T-cell (primary cell): ENCODE results near the gene R3HDM2. TPM values are rescaled to one million over a fixed set of nuclear protein-coding genes. Genes with fewer than 3 reads are reported as not detected.
A peak's percentile ranks its signal among the peaks of the same experiment; 100 is the strongest.

Source experiments
- ATAC-seq, 4 experiments: fragments of 200-7000 bp in 3 of 4; fragments of 150-1000 bp in 1 of 4; cut with Tn5 transposase; replicated peaks in 1 of 4; 1 replicate in 3 of 4; 2 replicates in 1 of 4; pipeline ENCODE4 v1.10.0; 2021; ENCODE audit warnings: moderate library complexity in 3 of 4, mild to moderate bottlenecking in 2 of 4, moderate number of reproducible peaks in 1 of 4
- CTCF ChIA-PET, 2 donors: fragments of 300-600 bp; sonication (Branson Sonifier 250); formaldehyde crosslinking; loops; one replicate each; lab custom pipeline; 2022; ENCODE audit warnings: antibody characterized with exemption in 2 of 2; lab: Charles Lee
- POLR2A ChIA-PET, 2 donors: fragments of 300-600 bp; sonication (Branson Sonifier 250); formaldehyde crosslinking; loops; one replicate each; lab custom pipeline; 2022; ENCODE audit warnings: antibody characterized with exemption in 2 of 2; lab: Charles Lee
- DNase-seq, 35 experiments: peaks; one replicate each; pipeline versions ENCODE4 v3.0.0 to v3.0.0-alpha.2; 2013 to 2023
- H3K27ac ChIP-seq: one replicate; pipeline ENCODE4 v1.5.1; 2013; ENCODE audit warnings: low read length
- H3K27me3 ChIP-seq, 2 experiments: replicated peaks in 1 of 2; 1 replicate in 1 of 2; 2 replicates in 1 of 2; pipeline versions ENCODE4 v1.6.1 to v1.7.0; 2013; ENCODE audit warnings: low read length in 1 of 2, mixed read lengths in 1 of 2; ENCODE audit not compliant: control insufficient read depth in 2 of 2, insufficient read depth in 2 of 2; ENCODE audit errors: extremely low read depth in 1 of 2
- H3K36me3 ChIP-seq, 2 donors: 1 replicate in 1 of 2; 2 replicates in 1 of 2; pipeline versions ENCODE4 v1.6.1 to v1.7.0; 2013; ENCODE audit warnings: low read length in 1 of 2; ENCODE audit not compliant: control insufficient read depth in 2 of 2, insufficient read depth in 1 of 2; ENCODE audit errors: extremely low read depth in 1 of 2
- H3K4me1 ChIP-seq, 2 experiments: 1 replicate in 1 of 2; 2 replicates in 1 of 2; pipeline versions ENCODE4 v1.6.1 to v1.7.0; 2013; ENCODE audit warnings: low read length in 2 of 2, mixed read lengths in 1 of 2; ENCODE audit not compliant: insufficient read depth in 2 of 2, control insufficient read depth in 1 of 2; ENCODE audit errors: extremely low read depth in 1 of 2
- H3K4me3 ChIP-seq, 2 donors: 1 replicate in 1 of 2; 2 replicates in 1 of 2; pipeline versions ENCODE4 v1.5.1 to v1.7.0; 2013; ENCODE audit warnings: mild to moderate bottlenecking in 2 of 2, low read length in 1 of 2, moderate library complexity in 1 of 2; ENCODE audit not compliant: control insufficient read depth in 1 of 2; ENCODE audit errors: extremely low read depth in 1 of 2
- H3K9me3 ChIP-seq: 2 replicates; pipeline ENCODE4 v1.7.0; 2013
- H3K27ac Mint-ChIP-seq, 2 donors: one replicate each; pipeline ENCODE4 v1.8.0; 2020 to 2021; ENCODE audit warnings: mild to moderate bottlenecking in 2 of 2, mixed read lengths in 2 of 2
- H3K27me3 Mint-ChIP-seq, 2 donors: one replicate each; pipeline ENCODE4 v1.8.0; 2021 to 2022; ENCODE audit warnings: mixed read lengths in 2 of 2
- H3K36me3 Mint-ChIP-seq: one replicate; pipeline ENCODE4 v1.8.0; 2021; ENCODE audit warnings: mixed read lengths
- H3K4me1 Mint-ChIP-seq, 3 donors: one replicate each; pipeline ENCODE4 v1.8.0; 2020 to 2022; ENCODE audit warnings: mixed read lengths in 3 of 3, mild to moderate bottlenecking in 1 of 3
- H3K4me3 Mint-ChIP-seq, 3 donors: one replicate each; pipeline ENCODE4 v1.8.0; 2020 to 2022; ENCODE audit warnings: mild to moderate bottlenecking in 3 of 3, mixed read lengths in 3 of 3, moderate library complexity in 3 of 3
- H3K9me3 Mint-ChIP-seq, 3 donors: one replicate each; pipeline ENCODE4 v1.8.0; 2020 to 2022; ENCODE audit warnings: mixed read lengths in 3 of 3
- WGBS: methylation state at CpG from one replicate; pipeline ENCODE4 v1.1.5; 2013; ENCODE audit warnings: missing lambda C conversion rate; ENCODE audit not compliant: insufficient coverage; 5-methylcytosine and 5-hydroxymethylcytosine counted together
- total RNA-seq, 35 experiments: library from RNA in 6 of 35; stranded (reverse) in 6 of 35; fragments of 120-200 nt in 1 of 35; gene quantifications; one replicate each; pipeline versions ENCODE4 v1.2.1 to v1.2.4 and lab custom pipeline; 2013 to 2026

R3HDM2 gene
- total RNA-seq, 5 donors from 2014 or later (not counting 1 experiment from before 2014, with no cell fraction given), result 88.3 to 122 (median 94.7) TPM

- peaks cover 38 to 63% (median 58%) of the 10 kb centered on the region in 3 donors for H3K4me1 Mint-ChIP-seq
- Histone ChIP-seq H3K36me3 (no peaks in the 10 kb centered on the region), H3K4me3 (no peak overlapping the region), H3K27ac (no peak overlapping the region), H3K9me3 (no peaks in the 10 kb centered on the region), H3K27me3 (peaks cover 14 to 98% of the 10 kb centered on the region in 2 experiments), H3K4me1 (peaks cover 5 to 79% of the 10 kb centered on the region in 2 experiments)
- H3K27me3 Mint-ChIP-seq, result peaks cover 68 to 83% of the 10 kb centered on the region in 2 donors
- 2% methylated on average over 19 of the region's 24 CpGs for WGBS
- peak overlapping the region in 1 of 3 donors; percentile 4 for H3K4me3 Mint-ChIP-seq
- ChIA-PET CTCF (interaction anchor here in 1 of 2 donors (0.6 kb wide), 1 partner anchor 31 kb away, joined by 4 read pairs; no protein-coding TSS in a partner anchor), POLR2A (no interaction called here)
- H3K27ac Mint-ChIP-seq, result peak overlapping the region in 1 of 2 donors; percentile 75
- no peak for ATAC-seq
- DNase-seq, result peak in 2 of 35 experiments; percentile 9 to 32
- no peaks in the 10 kb centered on the region for H3K9me3 Mint-ChIP-seq
- no peaks in the 10 kb centered on the region for H3K36me3 Mint-ChIP-seq
Observed at GRCh38 chr12:57221169-57221917, 209.5 kb downstream of the R3HDM2 start.

GRCh38 chr12:57220770-57221168 lies 210.1 kb downstream of the R3HDM2 start:
- no peak overlapping the region for H3K4me3 ChIP-seq
- H3K27ac ChIP-seq, result no peak overlapping the region
- DNase-seq (no peak), ATAC-seq (no peak)
- no peaks in the 10 kb centered on the region for H3K9me3 Mint-ChIP-seq
- H3K36me3 ChIP-seq, result no peaks in the 10 kb centered on the region
- peak overlapping the region in 1 of 3 donors; percentile 4 for H3K4me3 Mint-ChIP-seq
- peaks cover 39 to 63% (median 55%) of the 10 kb centered on the region in 3 donors for H3K4me1 Mint-ChIP-seq
- WGBS, result 25% methylated on average over 1 of the region's 1 CpG
- POLR2A ChIA-PET, result no interaction called here
- no peaks in the 10 kb centered on the region for H3K36me3 Mint-ChIP-seq
- no peaks in the 10 kb centered on the region for H3K9me3 ChIP-seq
- H3K27me3 Mint-ChIP-seq, result peaks cover 65 to 80% of the 10 kb centered on the region in 2 donors
- CTCF ChIA-PET, result no interaction called here
- peaks cover 5 to 79% of the 10 kb centered on the region in 2 experiments for H3K4me1 ChIP-seq
- H3K27ac Mint-ChIP-seq, result peak overlapping the region in 1 of 2 donors; percentile 75
- H3K27me3 ChIP-seq, result peaks cover 14 to 97% of the 10 kb centered on the region in 2 experiments

GRCh38 chr12:57219993-57220754 lies 210.7 kb downstream of the R3HDM2 start:
- H3K9me3 ChIP-seq, result no peaks in the 10 kb centered on the region
- no peak overlapping the region for H3K27ac ChIP-seq
- 13% methylated on average over 2 of the region's 38 CpGs for WGBS
- peaks cover 14 to 97% of the 10 kb centered on the region in 2 experiments for H3K27me3 ChIP-seq
- ATAC-seq, result no peak
- POLR2A ChIA-PET, result no interaction called here
- H3K36me3 ChIP-seq, result no peaks in the 10 kb centered on the region
- Mint-ChIP-seq H3K9me3 (no peaks in the 10 kb centered on the region), H3K27ac (peak overlapping the region in 1 of 2 donors; percentile 65), H3K4me3 (peak overlapping the region in 1 of 3 donors; percentile 4), H3K4me1 (peaks cover 40 to 64% (median 55%) of the 10 kb centered on the region in 3 donors), H3K27me3 (peaks cover 71 to 81% of the 10 kb centered on the region in 2 donors), H3K36me3 (no peaks in the 10 kb centered on the region)
- no peak for DNase-seq
- CTCF ChIA-PET, result interaction anchor here in 1 of 2 donors (0.7 kb wide), 1 partner anchor 19 kb away, joined by 3 read pairs; no protein-coding TSS in a partner anchor
- peaks cover 5 to 79% of the 10 kb centered on the region in 2 experiments for H3K4me1 ChIP-seq
- H3K4me3 ChIP-seq, result no peak overlapping the region

DNA sequence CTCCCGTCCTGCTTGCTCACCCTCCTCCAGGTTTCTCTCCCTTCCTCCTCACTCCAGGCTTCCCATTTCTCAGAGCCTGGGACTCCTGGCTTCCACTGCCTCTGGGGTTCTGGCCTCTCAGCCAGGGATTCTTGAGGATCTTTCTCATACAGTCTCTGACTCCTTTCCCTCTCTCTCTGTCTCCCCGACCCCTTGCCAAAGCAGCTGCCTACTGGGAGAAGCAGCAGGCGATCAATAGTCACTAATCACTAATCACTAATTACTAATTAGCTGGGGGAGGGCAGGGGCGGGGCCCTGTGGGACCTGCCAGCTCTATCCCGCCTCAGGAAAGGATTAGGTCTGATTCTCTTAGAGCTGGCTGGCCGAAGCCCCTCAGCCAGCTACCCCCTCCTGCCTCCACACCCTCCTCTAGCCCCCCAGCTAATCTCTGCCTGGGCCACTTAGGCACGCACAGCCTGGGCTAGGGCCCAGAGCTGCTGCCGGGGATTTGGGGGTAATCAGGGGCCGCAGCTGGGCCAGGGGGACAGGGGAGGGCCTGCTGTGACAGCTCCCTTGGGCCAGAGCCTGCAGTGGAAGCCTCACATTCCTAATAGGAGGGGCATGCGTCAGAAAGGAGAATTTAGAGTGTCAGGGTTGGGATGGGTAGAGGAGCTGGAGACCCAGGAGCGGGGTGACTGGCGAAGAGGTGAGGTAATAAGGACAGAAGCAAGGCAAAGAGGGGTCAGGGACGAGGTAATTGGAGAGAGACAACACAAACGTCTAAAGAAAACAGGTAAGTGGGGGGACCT lies 211.4 kb downstream of the R3HDM2 start:
- no peak overlapping the region for H3K27ac ChIP-seq
- ATAC-seq (no peak), DNase-seq (no peak)
- no peaks in the 10 kb centered on the region for H3K36me3 Mint-ChIP-seq
- peak overlapping the region in 1 of 2 donors; percentile 65 for H3K27ac Mint-ChIP-seq
- ChIA-PET CTCF (interaction anchor here (0.7 to 1.7 kb wide), 2 partner anchors 10 to 20 kb away, joined by 3 to 6 read pairs; partner anchors contain the start of gene SHMT2 (in 1 of the 2)), POLR2A (no interaction called here)
- H3K9me3 Mint-ChIP-seq, result no peaks in the 10 kb centered on the region
- no peak overlapping the region for H3K4me3 ChIP-seq
- H3K4me3 Mint-ChIP-seq, result no peak overlapping the region
- peaks cover 78 to 83% of the 10 kb centered on the region in 2 donors for H3K27me3 Mint-ChIP-seq
- peaks cover 40 to 66% (median 60%) of the 10 kb centered on the region in 3 donors for H3K4me1 Mint-ChIP-seq
- WGBS, result 46% methylated on average over 10 of the region's 14 CpGs
- peaks cover 5 to 79% of the 10 kb centered on the region in 2 experiments for H3K4me1 ChIP-seq
- H3K36me3 ChIP-seq, result no peaks in the 10 kb centered on the region
- peaks cover 12 to 97% of the 10 kb centered on the region in 2 experiments for H3K27me3 ChIP-seq
- H3K9me3 ChIP-seq, result no peaks in the 10 kb centered on the region

GRCh38 chr12:57218030-57218853 lies 212.6 kb downstream of the R3HDM2 start:
- POLR2A ChIA-PET, result no interaction called here
- no peaks in the 10 kb centered on the region for H3K36me3 ChIP-seq
- Mint-ChIP-seq H3K27ac (no peak overlapping the region), H3K9me3 (no peaks in the 10 kb centered on the region), H3K4me3 (peak overlapping the region; percentile 6 to 80 (median 47)), H3K36me3 (no peaks in the 10 kb centered on the region), H3K27me3 (peaks cover 83% of the 10 kb centered on the region in 2 donors), H3K4me1 (peaks cover 47 to 73% (median 60%) of the 10 kb centered on the region in 3 donors)
- no peaks in the 10 kb centered on the region for H3K9me3 ChIP-seq
- H3K4me3 ChIP-seq, result no peak overlapping the region
- DNase-seq, result no peak
- WGBS, result 91% methylated on average over 4 of the region's 5 CpGs
- peaks cover 5 to 79% of the 10 kb centered on the region in 2 experiments for H3K4me1 ChIP-seq
- peaks cover 8 to 97% of the 10 kb centered on the region in 2 experiments for H3K27me3 ChIP-seq
- ATAC-seq, result no peak
- no peak overlapping the region for H3K27ac ChIP-seq
- CTCF ChIA-PET, result interaction anchor here (0.5 to 1.7 kb wide), 7 partner anchors 9 to 367 kb away, joined by 3 to 6 read pairs (median 3); partner anchors contain the start of gene SHMT2 (in 1 of the 2)
